IMR-90 (cell line): ENCODE results near the gene PDK4. TPM values are rescaled to one million over a fixed set of nuclear protein-coding genes. Genes with fewer than 3 reads are reported as not detected.

Experiments used
- ATAC-seq: fragments of 200-7000 bp; cut with Tn5 transposase; 2 replicates; pipeline ENCODE4 v1.9.1; 2020; ENCODE audit warnings: low read depth, mild to moderate bottlenecking, moderate library complexity
- BruUV-seq: library from RNA; stranded (reverse); fragments of 400-500 nt; replicated peaks from 2 replicates; lab custom pipeline; 2021; lab: Mats Ljungman, UMichigan
- CTCF ChIA-PET: fragments of 300-600 bp; formaldehyde crosslinking; extraction: SDS; loops from one replicate; lab custom pipeline; 2021; ENCODE audit warnings: antibody characterized with exemption; lab: Yijun Ruan, JAX
- POLR2A ChIA-PET: fragments of 300-600 bp; sonication (Branson Sonifier 250); formaldehyde crosslinking; loops from one replicate; lab custom pipeline; 2022; ENCODE audit warnings: antibody characterized with exemption; ENCODE audit not compliant: unreplicated experiment; lab: Charles Lee
- DNase-seq: peaks from one replicate; pipeline ENCODE4 v3.0.0; 2013
- H2AFZ ChIP-seq: replicated peaks from 2 replicates; pipeline ENCODE3; 2013; ENCODE audit warnings: low read length, mild to moderate bottlenecking; ENCODE audit not compliant: poor library complexity
- H2AK5ac ChIP-seq: 2 replicates; pipeline ENCODE4 v1.6.1; 2013; ENCODE audit warnings: low read depth, low read length, inconsistent platforms
- H2AK9ac ChIP-seq: replicated peaks from 2 replicates; pipeline ENCODE3; 2013; ENCODE audit warnings: mild to moderate bottlenecking, low read depth, low read length, moderate library complexity; ENCODE audit not compliant: poor library complexity
- H2BK120ac ChIP-seq: 2 replicates; pipeline ENCODE4 v1.6.1; 2013; ENCODE audit warnings: low read depth, low read length, inconsistent platforms
- H2BK15ac ChIP-seq: 3 replicates; pipeline ENCODE4 v1.6.1; 2013; ENCODE audit warnings: low read depth, low read length, inconsistent platforms
- H2BK20ac ChIP-seq: 2 replicates; pipeline ENCODE4 v1.6.1; 2013; ENCODE audit warnings: low read depth, mild to moderate bottlenecking, inconsistent platforms, low read length, moderate library complexity
- H2BK5ac ChIP-seq: 2 replicates; pipeline ENCODE4 v1.6.1; 2013; ENCODE audit warnings: mild to moderate bottlenecking, low read depth, low read length, inconsistent platforms; ENCODE audit not compliant: poor library complexity, severe bottlenecking
- H3K14ac ChIP-seq: replicated peaks from 2 replicates; pipeline ENCODE4 v1.6.1; 2013; ENCODE audit warnings: low read depth, low read length, inconsistent platforms
- H3K18ac ChIP-seq: 2 replicates; pipeline ENCODE4 v1.6.1; 2013; ENCODE audit warnings: low read depth, low read length, control low read depth
- H3K23ac ChIP-seq: 2 replicates; pipeline ENCODE4 v1.6.1; 2013; ENCODE audit warnings: low read depth, low read length, inconsistent platforms
- H3K27ac ChIP-seq: 2 replicates; pipeline ENCODE4 v1.5.1; 2013; ENCODE audit warnings: mild to moderate bottlenecking, control low read depth, low read length; ENCODE audit not compliant: insufficient read depth
- H3K27me3 ChIP-seq: 2 replicates; pipeline ENCODE4 v1.6.1; 2013; ENCODE audit warnings: low read length; ENCODE audit not compliant: control insufficient read depth, insufficient read depth
- H3K36me3 ChIP-seq: 2 replicates; pipeline ENCODE4 v1.6.1; 2013; ENCODE audit warnings: low read length, mixed read lengths; ENCODE audit not compliant: control insufficient read depth, insufficient read depth
- H3K4ac ChIP-seq: 2 replicates; pipeline ENCODE4 v1.6.1; 2013; ENCODE audit warnings: low read depth, low read length, inconsistent platforms
- H3K4me1 ChIP-seq: 2 replicates; pipeline ENCODE4 v1.6.1; 2013; ENCODE audit warnings: low read length, mixed read lengths; ENCODE audit not compliant: control insufficient read depth, insufficient read depth
- H3K4me2 ChIP-seq: 2 replicates; pipeline ENCODE4 v1.6.1; 2013; ENCODE audit warnings: low read depth, mild to moderate bottlenecking, control low read depth, low read length, moderate library complexity
- H3K4me3 ChIP-seq: 2 replicates; pipeline ENCODE4 v1.5.1; 2013; ENCODE audit warnings: low read depth, mild to moderate bottlenecking, control low read depth, low read length, moderate library complexity; ENCODE audit not compliant: insufficient read depth
- H3K56ac ChIP-seq: 2 replicates; pipeline ENCODE4 v1.6.1; 2013; ENCODE audit warnings: low read length, inconsistent platforms; ENCODE audit not compliant: insufficient read depth; ENCODE audit errors: extremely low read depth
- H3K79me1 ChIP-seq, 2 experiments: 2 replicates each; pipeline ENCODE4 v1.6.1; 2013; ENCODE audit warnings: low read length in 2 of 2, inconsistent platforms in 1 of 2, low read depth in 1 of 2
- H3K9ac ChIP-seq: 2 replicates; pipeline ENCODE4 v1.6.1; 2013; ENCODE audit warnings: low read depth, low read length, control low read depth
- H3K9me1 ChIP-seq: 2 replicates; pipeline ENCODE4 v1.6.1; 2013; ENCODE audit warnings: low read length, inconsistent platforms; ENCODE audit not compliant: insufficient read depth
- H3K9me3 ChIP-seq: 2 replicates; pipeline ENCODE4 v1.6.1; 2013; ENCODE audit warnings: low read length; ENCODE audit not compliant: control insufficient read depth, insufficient read depth
- H4K20me1 ChIP-seq: 2 replicates; pipeline ENCODE4 v1.6.1; 2013; ENCODE audit warnings: low read length, inconsistent platforms; ENCODE audit not compliant: insufficient read depth
- H4K5ac ChIP-seq: 2 replicates; pipeline ENCODE4 v1.6.1; 2013; ENCODE audit warnings: mild to moderate bottlenecking, low read depth, low read length, control low read depth
- H4K8ac ChIP-seq, 2 experiments: 2 replicates each; pipeline ENCODE4 v1.6.1; 2013; ENCODE audit warnings: low read depth in 2 of 2, low read length in 2 of 2, control low read depth in 1 of 2, inconsistent platforms in 1 of 2
- H4K91ac ChIP-seq: 2 replicates; pipeline ENCODE4 v1.6.1; 2013; ENCODE audit warnings: low read depth, low read length, inconsistent platforms; ENCODE audit not compliant: insufficient read depth
- POLR2A ChIP-seq: IDR thresholded peaks from 2 replicates; pipeline ENCODE4 v1.6.1; 2012; ENCODE audit warnings: mild to moderate bottlenecking, low read depth, low read length
- USF2 ChIP-seq: fragments of 150-350 bp; IDR thresholded peaks from 2 replicates; pipeline ENCODE4 v1.6.1; 2017; ENCODE audit warnings: mild to moderate bottlenecking, antibody characterized with exemption, low read length, low read depth
- WGBS, 2 experiments: methylation state at CpG; one replicate each; pipeline versions ENCODE4 v1.1.5 to v1.1.7; 2013; ENCODE audit warnings: missing lambda C conversion rate in 2 of 2; ENCODE audit not compliant: insufficient read length in 1 of 2; ENCODE audit errors: extremely low coverage in 2 of 2; 5-methylcytosine and 5-hydroxymethylcytosine counted together
- dilution Hi-C: fragments of 300-500 bp; cut with HindIII; formaldehyde crosslinking; loops from one replicate; pipeline ENCODE4 v1.14.3; 2018; ENCODE audit warnings: low sequenced_read_pairs; ENCODE audit not compliant: unreplicated experiment
- in situ Hi-C: fragments of 300-500 bp; cut with MboI; formaldehyde crosslinking; loops from 3 replicates; pipeline ENCODE4 v1.14.3; 2019; ENCODE audit warnings: low sequenced_read_pairs, inconsistent platforms, mixed read lengths
- intact Hi-C: fragments of 100-400 bp; cut with micrococcal nuclease; formaldehyde crosslinking; loops from 2 replicates; pipeline ENCODE4 v1.10.0; 2022
- polyA plus RNA-seq, 3 experiments: library from polyadenylated mRNA; depleted of rRNA; stranded (reverse); fragments of >200 nt; gene quantifications; 2 replicates each; pipeline ENCODE4 v1.2.3, GENCODE V29; 2012; ENCODE audit warnings: low replicate concordance in 1 of 3
- total RNA-seq: library from RNA; depleted of rRNA; stranded (reverse); fragments of >200 nt; gene quantifications from 2 replicates; pipeline ENCODE4 v1.2.3, GENCODE V29; 2012

PDK4 gene
- total and polyA plus RNA-seq, 2 of the 4 experiments (the other 2 are of a cell fraction) = under 0.01 to 0.03 TPM

GRCh38 chr7:95619517-95619916, 23.2 kb upstream of the PDK4 start:
- H3K56ac ChIP-seq = no peak overlapping the region
- no peaks in the 10 kb centered on the region for H3K36me3 ChIP-seq
- H3K27ac ChIP-seq = no peak overlapping the region
- H3K9me1 ChIP-seq = no peaks in the 10 kb centered on the region
- dilution Hi-C loops = no loop called here
- no peak overlapping the region for H4K8ac ChIP-seq
- DNase-seq (no peak), ATAC-seq (no peak)
- no peaks in the 10 kb centered on the region for H3K4me1 ChIP-seq
- no peak overlapping the region for H4K91ac ChIP-seq
- intact Hi-C loops = no loop called here
- no peak overlapping the region for H4K5ac ChIP-seq
- H4K20me1 ChIP-seq = no peaks in the 10 kb centered on the region
- POLR2A ChIA-PET = no interaction called here
- no peak overlapping the region for H2AK5ac ChIP-seq
- H3K9ac ChIP-seq = no peak overlapping the region
- no CpG with 5 or more reads among the region's 2 CpGs for WGBS, 2 experiments
- TF ChIP-seq POLR2A (no peak), USF2 (no peak)
- H3K18ac ChIP-seq = no peak overlapping the region
- H3K4ac ChIP-seq = no peak overlapping the region
- no peak overlapping the region for H2BK15ac ChIP-seq
- H3K14ac ChIP-seq = no peak overlapping the region
- in situ Hi-C loops = no loop called here
- no TSS peak for BruUV-seq
- H2AFZ ChIP-seq = no peak overlapping the region
- H3K79me1 ChIP-seq = no peaks in the 10 kb centered on the region
- H2BK20ac ChIP-seq = no peak overlapping the region
- H3K27me3 ChIP-seq = no peaks in the 10 kb centered on the region
- H3K4me3 ChIP-seq = no peak overlapping the region
- no peak overlapping the region for H3K23ac ChIP-seq
- no peak overlapping the region for H3K4me2 ChIP-seq
- H3K9me3 ChIP-seq = no peaks in the 10 kb centered on the region
- H2BK5ac ChIP-seq = no peak overlapping the region
- H2AK9ac ChIP-seq = no peak overlapping the region
- CTCF ChIA-PET = no interaction called here
- H2BK120ac ChIP-seq = no peak overlapping the region
